Measurements from ENCODE around the gene CCDC127. TPM values are rescaled to one million over a fixed set of nuclear protein-coding genes. Genes with fewer than 3 reads are reported as not detected.
"Not testable (repeated sequence)": the region's sequence is repeated elsewhere in the genome, so short reads cannot be mapped to it uniquely, and the experiment has no call there.

Gene CCDC127
- polyA plus RNA-seq, 4 donors, result 12.1 to 17.4 (median 14.0) TPM

GRCh38 chr5:174876-175465, 43.0 kb downstream of the CCDC127 start:
- DNase-seq (ENCODE audit: low read depth in 4 of 4, low spot score in 3 of 4), result no peak

- DNase-seq (ENCODE audit: low read depth in 4 of 4, low spot score in 3 of 4), result no peak
These were observed 43.7 kb downstream of the CCDC127 start for GRCh38 chr5:174291-174600.

GRCh38 chr5:173392-174290, 44.3 kb downstream of the CCDC127 start:
- no peak for DNase-seq (ENCODE audit: low read depth in 4 of 4, low spot score in 3 of 4)

- DNase-seq (ENCODE audit: low read depth in 4 of 4, low spot score in 3 of 4), result no peak
These were observed 45.1 kb downstream of the CCDC127 start for GRCh38 chr5:172841-173251.

- DNase-seq (ENCODE audit: low read depth in 4 of 4, low spot score in 3 of 4), result no peak
These were observed 45.5 kb downstream of the CCDC127 start for GRCh38 chr5:172421-172820.

- DNase-seq (ENCODE audit: low read depth in 4 of 4, low spot score in 3 of 4), result no peak
These were observed 46.1 kb downstream of the CCDC127 start for GRCh38 chr5:171801-172331.

- no peak for DNase-seq (ENCODE audit: low read depth in 4 of 4, low spot score in 3 of 4)
These were observed 46.8 kb downstream of the CCDC127 start for GRCh38 chr5:170971-171800.

GRCh38 chr5:169728-170094, 48.2 kb downstream of the CCDC127 start:
- DNase-seq (ENCODE audit: low read depth in 4 of 4, low spot score in 3 of 4), result no peak

- no peak for DNase-seq (ENCODE audit: low read depth in 4 of 4, low spot score in 3 of 4)
These were observed 48.8 kb downstream of the CCDC127 start for GRCh38 chr5:169071-169727.

GRCh38 chr5:167982-168660, 49.8 kb downstream of the CCDC127 start:
- no peak for DNase-seq (ENCODE audit: low read depth in 4 of 4, low spot score in 3 of 4)

- DNase-seq (ENCODE audit: low read depth in 4 of 4, low spot score in 3 of 4), result no peak
These were observed 50.4 kb downstream of the CCDC127 start for GRCh38 chr5:167511-167910.

GRCh38 chr5:166441-167372, 51.2 kb downstream of the CCDC127 start:
- DNase-seq (ENCODE audit: low read depth in 4 of 4, low spot score in 3 of 4), result no peak

GRCh38 chr5:164783-165182, 53.2 kb downstream of the CCDC127 start:
- DNase-seq (ENCODE audit: low read depth in 4 of 4, low spot score in 3 of 4), result not testable (repeated sequence)

- DNase-seq (ENCODE audit: low read depth in 4 of 4, low spot score in 3 of 4), result no peak
These were observed 53.7 kb downstream of the CCDC127 start for GRCh38 chr5:164244-164643.

GRCh38 chr5:163841-164240, 54.1 kb downstream of the CCDC127 start:
- DNase-seq (ENCODE audit: low read depth in 4 of 4, low spot score in 3 of 4), result no peak

- DNase-seq (ENCODE audit: low read depth in 4 of 4, low spot score in 3 of 4), result no peak
These were observed 54.7 kb downstream of the CCDC127 start for GRCh38 chr5:163338-163620.

- DNase-seq (ENCODE audit: low read depth in 4 of 4, low spot score in 3 of 4), result no peak
These were observed 55.2 kb downstream of the CCDC127 start for GRCh38 chr5:162565-163337.

- no peak for DNase-seq (ENCODE audit: low read depth in 4 of 4, low spot score in 3 of 4)
These were observed 55.8 kb downstream of the CCDC127 start for GRCh38 chr5:162190-162564.

GRCh38 chr5:161803-162110, 56.2 kb downstream of the CCDC127 start:
- DNase-seq (ENCODE audit: low read depth in 4 of 4, low spot score in 3 of 4), result no peak

Measured in left renal pelvis (tissue), 4 donors.